ENCODE measurements around the gene ZNF804B.

Gene ZNF804B

GRCh38 chr7:89312551-89312950, 553.1 kb downstream of the ZNF804B start:
- DNase-seq = no peak

- DNase-seq = no peak
These were observed 557.2 kb downstream of the ZNF804B start for GRCh38 chr7:89316584-89317251.

- no peak for DNase-seq
These were observed 572.5 kb downstream of the ZNF804B start for GRCh38 chr7:89332026-89332425.

- DNase-seq = no peak
These were observed 575.3 kb downstream of the ZNF804B start for GRCh38 chr7:89334797-89335196.

GRCh38 chr7:89335490-89335889, 576.0 kb downstream of the ZNF804B start:
- no peak for DNase-seq

GRCh38 chr7:89336121-89336520, 576.6 kb downstream of the ZNF804B start:
- no peak for DNase-seq

- DNase-seq = no peak
These were observed 580.2 kb downstream of the ZNF804B start for GRCh38 chr7:89339748-89340147.

GRCh38 chr7:89357121-89357520, 597.6 kb downstream of the ZNF804B start:
- no peak for DNase-seq

- no peak for DNase-seq
These were observed 617.7 kb downstream of the ZNF804B start for GRCh38 chr7:89377219-89377618.

GRCh38 chr7:89385411-89385810, 625.9 kb downstream of the ZNF804B start:
- DNase-seq = no peak

Data from stimulated activated CD4-positive, alpha-beta T cell treated with anti-CD3 and anti-CD28 coated beads, Interleukin-2, amount 100 ng/mL, for 48 hours (primary cell).